ENCODE results near the gene GOLGA6L10. TPM values are rescaled to one million over a fixed set of nuclear protein-coding genes. Genes with fewer than 3 reads are reported as not detected.
"Not testable (repeated sequence)": the region's sequence is repeated elsewhere in the genome, so short reads cannot be mapped to it uniquely, and the experiment has no call there.

GOLGA6L10 gene, protein sequence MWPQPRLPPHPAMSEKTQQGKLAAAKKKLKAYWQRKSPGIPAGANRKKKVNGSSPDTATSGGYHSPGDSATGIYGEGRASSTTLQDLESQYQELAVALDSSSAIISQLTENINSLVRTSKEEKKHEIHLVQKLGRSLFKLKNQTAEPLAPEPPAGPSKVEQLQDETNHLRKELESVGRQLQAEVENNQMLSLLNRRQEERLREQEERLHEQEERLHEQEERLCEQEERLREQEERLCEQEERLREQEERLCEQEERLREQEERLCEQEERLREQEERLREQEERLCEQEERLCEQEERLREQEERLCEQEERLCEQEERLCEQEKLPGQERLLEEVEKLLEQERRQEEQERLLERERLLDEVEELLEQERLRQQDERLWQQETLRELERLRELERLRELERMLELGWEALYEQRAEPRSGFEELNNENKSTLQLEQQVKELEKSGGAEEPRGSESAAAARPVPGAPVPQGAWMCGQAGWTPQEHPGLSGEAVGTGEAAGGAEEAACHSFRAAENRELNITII
- total RNA-seq (2014; rRNA removed; shearing (Covaris generic)), result 0.07 TPM in 1 of 2 replicates, not detected in the other
- 0.23 TPM in 1 of 2 replicates, not detected in the other for polyA plus RNA-seq (2016; fragmentation: Nextera tagmentation; extraction: Ambion mirVana)
- long read RNA-seq, result 0 reads

DNA sequence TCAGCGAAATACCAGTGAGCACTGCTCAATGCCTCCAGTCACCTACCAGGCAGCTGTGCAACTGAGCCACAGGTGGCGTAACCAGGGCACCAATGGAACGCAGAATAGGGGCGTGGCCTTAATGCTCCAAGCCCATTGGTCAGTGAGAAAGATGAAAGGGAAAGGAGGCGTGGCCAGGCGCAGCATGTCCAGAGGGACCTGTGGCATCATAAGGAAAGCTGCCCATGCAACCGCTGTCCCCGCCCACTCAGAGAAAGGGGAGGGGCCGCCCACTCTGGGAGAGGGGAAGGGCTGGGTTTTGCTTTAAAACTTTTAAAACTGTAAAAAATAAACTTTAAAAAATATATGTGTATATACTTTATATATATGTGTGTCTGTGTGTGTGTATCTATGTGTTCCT is at the start of gene GOLGA6L10:
Gene GOLGA6L10 (minus strand): TSS at position 101 of the 400 bp plus-strand sequence. CDS start 100 bp downstream, at position 1.
- not testable (repeated sequence) for H3K36me3 Mint-ChIP-seq (ENCODE audit: low read depth); H3K4me1 Mint-ChIP-seq; H3K79me2 ChIP-seq (replicated peaks; ENCODE audit: insufficient read depth); H3K36me3 ChIP-seq (ENCODE audit: insufficient read depth); H4K20me1 ChIP-seq (replicated peaks; ENCODE audit: insufficient read depth); H3K27ac Mint-ChIP-seq; H3K4me2 ChIP-seq; ATAC-seq; H3K9me3 Mint-ChIP-seq; H3K9me2 ChIP-seq (ENCODE audit: insufficient read depth); H2AFZ ChIP-seq; H3K27ac ChIP-seq (ENCODE audit: low read depth); H3F3A ChIP-seq (replicated peaks; ENCODE audit: low read depth); H3K4me3 ChIP-seq; H3K4me1 ChIP-seq (ENCODE audit: insufficient read depth); H3K27me3 Mint-ChIP-seq (ENCODE audit: insufficient read depth, low read depth, poor library complexity); H3K27me3 ChIP-seq (ENCODE audit: insufficient read depth); H3K4me3 Mint-ChIP-seq; DNase-seq (ENCODE audit: low spot score)

- Histone ChIP-seq H2AFZ (no peak overlapping the region), H3K4me1 (ENCODE audit: insufficient read depth) (peaks cover 27% of the 10 kb centered on the region), H3K79me2 (replicated peaks; ENCODE audit: insufficient read depth) (peaks cover 81% of the 10 kb centered on the region), H4K20me1 (replicated peaks; ENCODE audit: insufficient read depth) (peaks cover 10% of the 10 kb centered on the region; the same call in 1 of the 2 replicates), H3K9me2 (ENCODE audit: insufficient read depth) (no peaks in the 10 kb centered on the region), H3K27me3 (ENCODE audit: insufficient read depth) (no peaks in the 10 kb centered on the region), H3K4me2 (peak overlapping the region; percentile 62), H3K36me3 (ENCODE audit: insufficient read depth) (no peaks in the 10 kb centered on the region), H3F3A (replicated peaks; ENCODE audit: low read depth) (no peaks in the 10 kb centered on the region), H3K4me3 (0 out of 2 replicates have a peak overlapping the region, but pooled peaks have one; percentile 9), H3K27ac (ENCODE audit: low read depth) (peak overlapping the region; percentile 29; the same call in 1 of the 2 replicates)
- DNase-seq (ENCODE audit: low spot score), result no peak
- TF ChIP-seq ETS1 (IDR thresholded peaks at IDR 0.05), result no peak
- TF ChIP-seq ZNF331 (CRISPR knock-in tag; IDR thresholded peaks at IDR 0.05; ENCODE audit: low read depth), result no peak
- H3K4me1 Mint-ChIP-seq, result peaks cover 29% of the 10 kb centered on the region
- H3K27me3 Mint-ChIP-seq (ENCODE audit: insufficient read depth, low read depth, poor library complexity), result peaks cover 3% of the 10 kb centered on the region
- H3K9me3 Mint-ChIP-seq, result no peaks in the 10 kb centered on the region
- peaks cover 9% of the 10 kb centered on the region; the same call in 2 of the 3 replicates for H3K36me3 Mint-ChIP-seq (ENCODE audit: low read depth)
- H3K27ac Mint-ChIP-seq, result peak overlapping the region; percentile 84
- no peak overlapping the region for H3K4me3 Mint-ChIP-seq
- peak; percentile 34; the same call in 1 of the 3 replicates for ATAC-seq
These were observed 49.5 kb upstream of the GOLGA6L10 start for GRCh38 chr15:82398785-82399184.

GRCh38 chr15:82397817-82398216 is 48.5 kb upstream of the GOLGA6L10 start:
- Mint-ChIP-seq H3K27ac (peak overlapping the region; percentile 84), H3K4me3 (no peak overlapping the region)
- ATAC-seq, result no peak
- TF ChIP-seq CREB1 (CRISPR knock-in tag; IDR thresholded peaks at IDR 0.05; ENCODE audit: low read depth) (no peak), NANOG (IDR thresholded peaks at IDR 0.05; ENCODE audit: borderline replicate concordance) (no peak), JUNB (IDR thresholded peaks at IDR 0.05; ENCODE audit: unreplicated experiment) (no peak), ZNF114 (CRISPR knock-in tag; IDR thresholded peaks at IDR 0.05) (no peak), EZH2phosphoT487 (IDR thresholded peaks at IDR 0.05; ENCODE audit: unreplicated experiment) (no peak), REST (IDR thresholded peaks at IDR 0.05; ENCODE audit: unreplicated experiment) (no peak), STAT1 (IDR thresholded peaks at IDR 0.05; ENCODE audit: unreplicated experiment) (no peak), EZH2 (IDR thresholded peaks at IDR 0.05; ENCODE audit: low read depth, unreplicated experiment) (no peak), ZNF331 (CRISPR knock-in tag; IDR thresholded peaks at IDR 0.05; ENCODE audit: low read depth) (no peak), ETS1 (IDR thresholded peaks at IDR 0.05) (no peak)

More at GRCh38 chr15:82397817-82398216, 48.5 kb upstream of the GOLGA6L10 start:
- Histone ChIP-seq H3K79me2 (replicated peaks; ENCODE audit: insufficient read depth) (peaks cover 88% of the 10 kb centered on the region), H3K27ac (ENCODE audit: low read depth) (peak overlapping the region; percentile 21; the same call in 1 of the 2 replicates), H3K4me2 (no peak overlapping the region), H3F3A (replicated peaks; ENCODE audit: low read depth) (no peaks in the 10 kb centered on the region), H3K36me3 (ENCODE audit: insufficient read depth) (no peaks in the 10 kb centered on the region), H3K27me3 (ENCODE audit: insufficient read depth) (no peaks in the 10 kb centered on the region), H3K9me2 (ENCODE audit: insufficient read depth) (no peaks in the 10 kb centered on the region), H3K4me1 (ENCODE audit: insufficient read depth) (peaks cover 23% of the 10 kb centered on the region), H4K20me1 (replicated peaks; ENCODE audit: insufficient read depth) (peaks cover 10% of the 10 kb centered on the region; the same call in 1 of the 2 replicates), H3K4me3 (no peak overlapping the region), H2AFZ (no peak overlapping the region)
- no peak for DNase-seq (ENCODE audit: low spot score)
- Mint-ChIP-seq H3K9me3 (no peaks in the 10 kb centered on the region), H3K36me3 (ENCODE audit: low read depth) (peaks cover 9% of the 10 kb centered on the region; the same call in 2 of the 3 replicates), H3K27me3 (ENCODE audit: insufficient read depth, low read depth, poor library complexity) (peaks cover 2% of the 10 kb centered on the region), H3K4me1 (peaks cover 22% of the 10 kb centered on the region)

Measured in GM23338 (cell line).